Epithelial cell of esophagus (primary cell): ENCODE measurements around the gene SNPH.
"Not testable (repeated sequence)": the region's sequence is repeated elsewhere in the genome, so short reads cannot be mapped to it uniquely, and the experiment has no call there.

Source experiments
- DNase-seq: peaks from one replicate; pipeline ENCODE4 v3.0.0; 2010; ENCODE audit warnings: low read depth
- H3K4me3 ChIP-seq: 2 replicates; pipeline ENCODE4 v1.5.1; 2011; ENCODE audit warnings: mild to moderate bottlenecking, low read length, control low read depth
- TF ChIP-seq, protein P1 (sequence below): IDR thresholded peaks from 2 replicates; pipeline ENCODE4 v1.5.1; 2011; ENCODE audit warnings: low read depth, mild to moderate bottlenecking, low read length, control low read depth, inconsistent platforms; ENCODE audit not compliant: insufficient read depth; ENCODE audit errors: missing control alignments

Gene SNPH

DNA sequence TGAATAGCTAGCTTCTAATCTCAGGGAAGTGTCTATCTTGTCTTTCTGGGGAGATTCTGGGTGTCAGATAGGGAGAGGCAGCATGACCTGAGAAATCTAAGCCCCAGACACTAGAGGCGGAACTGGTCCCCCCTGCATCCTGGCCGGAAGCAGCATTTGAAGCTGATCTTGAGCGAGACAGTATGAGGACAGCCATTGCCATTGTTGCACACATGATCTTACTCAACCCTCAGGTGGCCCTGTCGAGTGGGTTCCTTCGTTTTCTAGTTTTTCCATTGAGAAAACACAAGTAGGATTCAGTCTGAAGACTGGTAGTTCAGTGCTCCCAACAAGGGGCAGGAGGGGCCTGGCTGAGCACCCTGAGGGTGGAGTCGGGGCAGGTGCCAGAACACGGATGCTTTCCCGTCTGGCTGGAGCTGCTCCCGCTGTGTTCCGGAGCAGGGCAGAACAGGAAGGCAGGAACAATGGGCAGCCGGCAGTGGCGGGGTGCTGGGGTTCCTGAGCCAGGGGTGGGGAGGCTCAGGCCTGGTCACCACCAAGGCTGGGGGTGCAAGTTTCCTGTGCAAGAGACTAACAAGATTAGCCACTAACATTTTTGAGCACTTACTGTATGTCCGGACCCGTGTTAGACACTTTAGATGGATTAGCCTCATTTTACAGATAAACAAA lies 70.7 kb downstream of the SNPH start:
- DNase-seq: no peak
- no peak overlapping the region for H3K4me3 ChIP-seq
- TF ChIP-seq, protein P1, sequence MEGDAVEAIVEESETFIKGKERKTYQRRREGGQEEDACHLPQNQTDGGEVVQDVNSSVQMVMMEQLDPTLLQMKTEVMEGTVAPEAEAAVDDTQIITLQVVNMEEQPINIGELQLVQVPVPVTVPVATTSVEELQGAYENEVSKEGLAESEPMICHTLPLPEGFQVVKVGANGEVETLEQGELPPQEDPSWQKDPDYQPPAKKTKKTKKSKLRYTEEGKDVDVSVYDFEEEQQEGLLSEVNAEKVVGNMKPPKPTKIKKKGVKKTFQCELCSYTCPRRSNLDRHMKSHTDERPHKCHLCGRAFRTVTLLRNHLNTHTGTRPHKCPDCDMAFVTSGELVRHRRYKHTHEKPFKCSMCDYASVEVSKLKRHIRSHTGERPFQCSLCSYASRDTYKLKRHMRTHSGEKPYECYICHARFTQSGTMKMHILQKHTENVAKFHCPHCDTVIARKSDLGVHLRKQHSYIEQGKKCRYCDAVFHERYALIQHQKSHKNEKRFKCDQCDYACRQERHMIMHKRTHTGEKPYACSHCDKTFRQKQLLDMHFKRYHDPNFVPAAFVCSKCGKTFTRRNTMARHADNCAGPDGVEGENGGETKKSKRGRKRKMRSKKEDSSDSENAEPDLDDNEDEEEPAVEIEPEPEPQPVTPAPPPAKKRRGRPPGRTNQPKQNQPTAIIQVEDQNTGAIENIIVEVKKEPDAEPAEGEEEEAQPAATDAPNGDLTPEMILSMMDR: no peak

DNA sequence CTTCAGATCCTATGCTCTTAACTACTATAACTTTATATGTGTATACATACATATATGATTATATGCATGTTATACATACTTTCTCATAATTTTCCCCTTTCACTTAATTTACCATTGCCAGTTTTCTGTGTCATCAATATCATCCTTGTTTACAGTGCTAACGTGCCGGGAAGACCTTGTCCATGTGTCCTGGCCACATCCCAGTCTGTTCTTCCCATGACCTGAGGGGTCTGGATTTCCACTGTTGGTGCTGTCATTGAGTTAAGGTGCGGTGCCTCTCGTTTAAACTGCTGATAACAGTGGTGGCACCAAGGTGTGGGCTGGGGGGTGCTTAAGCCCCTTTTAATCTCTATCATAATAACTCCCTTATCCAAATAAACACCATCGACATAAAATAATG lies 71.3 kb downstream of the SNPH start:
- TF ChIP-seq, protein P1: no peak
- DNase-seq: no peak
- H3K4me3 ChIP-seq: no peak overlapping the region

DNA sequence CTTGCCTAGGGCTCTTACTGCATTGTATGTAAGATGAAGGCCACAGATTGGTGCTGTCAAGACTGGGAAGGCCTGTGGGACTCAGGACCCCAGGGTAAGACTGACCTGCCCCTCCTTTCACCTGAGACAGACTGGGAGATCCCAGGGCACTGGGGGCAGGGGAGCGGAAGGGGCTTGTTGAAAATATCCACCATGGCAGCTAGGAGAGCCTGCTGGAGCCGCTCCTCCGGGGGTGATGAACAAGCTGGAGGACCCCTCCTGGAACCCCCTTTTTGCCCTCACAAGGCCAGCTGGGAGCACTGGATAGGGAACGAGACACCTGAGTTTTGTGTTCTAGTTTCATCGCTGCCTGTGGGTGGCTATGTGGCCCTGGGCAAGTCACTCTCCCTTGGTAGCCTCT lies 72.0 kb downstream of the SNPH start:
- TF ChIP-seq, protein P1: no peak
- DNase-seq: no peak

DNA sequence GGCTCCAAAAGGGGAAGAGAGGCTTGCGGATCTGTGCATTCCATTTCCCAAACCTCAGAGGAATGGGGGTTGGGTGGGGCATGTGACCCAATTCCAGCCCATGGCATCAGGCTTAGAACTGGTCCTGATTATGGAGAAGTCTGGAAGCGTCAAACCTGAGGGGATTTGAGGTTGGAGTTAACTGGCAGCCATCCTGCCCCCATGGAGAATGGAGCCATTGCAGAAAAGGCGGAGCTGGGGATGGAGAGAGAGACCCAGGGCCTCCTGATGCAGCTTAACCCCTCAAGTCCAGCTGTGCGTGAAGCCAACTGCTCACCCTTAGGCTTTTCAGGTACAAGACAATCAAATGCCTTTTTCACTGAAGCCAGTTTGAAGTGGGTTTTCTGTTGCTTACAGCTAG lies 72.7 kb downstream of the SNPH start:
- DNase-seq: no peak
- TF ChIP-seq, protein P1: no peak
- H3K4me3 ChIP-seq: no peak overlapping the region

More for the DNA sequence above, 72.0 kb downstream of the SNPH start:
- H3K4me3 ChIP-seq: no peak overlapping the region

DNA sequence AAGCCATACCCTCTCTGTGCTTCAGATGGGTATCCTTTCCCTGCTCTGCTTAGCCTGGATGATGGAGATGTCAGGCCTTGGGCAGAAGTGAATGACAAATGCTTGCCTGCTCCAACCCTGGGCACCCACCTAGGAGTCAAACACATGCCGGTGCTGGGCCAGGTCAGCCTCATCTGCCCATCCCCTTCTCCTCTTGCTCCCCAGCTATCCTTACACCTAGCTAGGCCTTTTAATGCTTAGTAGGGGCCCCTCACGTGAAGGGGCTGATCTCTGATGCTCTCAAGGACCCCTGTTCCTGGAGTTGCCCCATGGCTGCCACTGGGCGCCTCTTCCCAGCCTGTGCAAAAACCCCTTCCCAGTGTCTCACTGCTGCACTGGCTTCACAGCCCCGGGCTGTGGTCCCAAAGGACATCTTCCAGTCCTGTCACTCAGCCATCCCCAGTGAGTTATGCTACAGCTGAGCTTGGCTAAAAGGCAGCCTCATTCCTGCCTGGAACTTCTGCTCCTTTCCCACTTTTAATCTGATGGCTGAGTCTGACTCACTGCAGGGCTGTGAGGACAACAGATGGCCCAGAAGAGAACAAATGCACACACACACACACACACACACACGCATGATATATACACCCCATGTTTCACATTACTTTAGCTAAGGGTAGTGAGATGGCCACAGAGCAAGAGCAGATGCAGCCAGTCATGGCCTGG lies 75.6 kb downstream of the SNPH start:
- H3K4me3 ChIP-seq: no peak overlapping the region
- TF ChIP-seq, protein P1: no peak
- no peak for DNase-seq

DNA sequence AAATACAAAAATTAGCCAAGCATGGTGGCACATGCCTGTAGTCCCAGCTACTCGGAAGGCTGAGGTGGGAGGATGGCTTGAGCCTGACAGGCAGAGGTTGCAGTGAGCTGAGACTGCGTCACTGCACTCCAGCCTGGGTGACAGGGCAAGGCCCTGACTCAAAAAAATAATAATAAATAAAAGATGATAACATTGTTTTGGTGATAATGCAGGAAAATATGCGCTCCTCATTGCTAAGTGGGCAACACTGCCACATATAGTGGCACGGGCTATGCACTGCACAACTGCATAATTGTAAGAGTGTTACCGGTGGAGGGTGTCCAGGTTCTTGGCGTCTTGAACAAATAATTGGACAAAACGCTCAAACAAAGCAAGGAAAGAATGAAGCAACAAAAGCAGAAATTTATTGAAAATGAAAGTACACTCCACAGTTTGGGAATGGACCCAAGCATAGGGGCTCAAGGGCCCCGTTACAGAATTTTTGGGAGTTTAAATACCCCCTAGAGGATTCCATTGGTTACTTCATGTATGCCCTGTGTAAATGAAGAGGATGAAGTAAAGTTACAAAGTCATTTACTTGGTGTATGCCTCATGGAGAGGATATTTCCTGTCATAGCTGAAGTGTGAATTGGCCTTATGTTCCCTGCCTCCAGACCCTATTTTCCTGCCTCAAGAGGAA lies 77.5 kb downstream of the SNPH start:
- DNase-seq, H3K4me3 ChIP-seq: not testable (repeated sequence)

DNA sequence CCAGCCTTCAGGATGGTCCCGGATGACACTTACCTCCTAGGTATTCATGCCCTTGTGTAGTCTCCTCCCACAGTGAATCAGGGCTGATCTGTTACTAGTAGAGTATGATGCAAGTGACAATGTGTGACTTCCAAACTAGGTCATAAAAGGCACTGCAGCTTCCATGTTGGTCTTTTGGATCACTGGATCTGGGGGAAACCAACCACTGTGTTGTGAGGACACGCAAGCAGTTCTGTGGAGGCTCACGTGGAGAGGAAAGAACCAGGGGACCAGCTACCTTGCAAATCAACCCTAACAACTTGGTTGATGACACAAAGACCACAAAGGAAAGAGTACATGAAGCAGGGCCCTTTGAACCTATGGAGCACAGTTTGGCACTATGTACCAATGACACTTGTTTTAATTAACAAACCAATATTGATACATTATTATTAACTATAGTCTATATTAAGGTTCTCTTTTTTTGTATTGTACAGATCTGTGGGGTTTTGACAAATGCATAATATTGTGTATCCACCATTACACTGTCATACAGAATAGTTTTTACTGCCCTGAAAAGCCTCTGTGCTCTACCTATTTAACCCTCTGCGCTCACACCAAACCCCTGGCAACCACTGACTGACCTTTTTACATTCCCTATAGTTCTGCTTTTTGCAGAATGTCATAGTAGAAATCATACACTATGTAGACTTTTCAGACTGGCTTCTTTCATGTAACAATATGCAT lies 79.1 kb downstream of the SNPH start:
- TF ChIP-seq, protein P1: no peak
- DNase-seq: no peak
- H3K4me3 ChIP-seq: no peak overlapping the region
